Myometrial cell (primary cell): ENCODE measurements around the gene ATP5F1D. TPM values are rescaled to one million over a fixed set of nuclear protein-coding genes. Genes with fewer than 3 reads are reported as not detected.

Experiments
- total RNA-seq: library from RNA; depleted of rRNA; stranded (reverse); fragments of >200 nt; gene quantifications from 2 replicates; pipeline ENCODE4 v1.2.3, GENCODE V29; 2015

The ATP5F1D gene
- 63.1 and 89.1 TPM in 2 replicates for total RNA-seq

DNA sequence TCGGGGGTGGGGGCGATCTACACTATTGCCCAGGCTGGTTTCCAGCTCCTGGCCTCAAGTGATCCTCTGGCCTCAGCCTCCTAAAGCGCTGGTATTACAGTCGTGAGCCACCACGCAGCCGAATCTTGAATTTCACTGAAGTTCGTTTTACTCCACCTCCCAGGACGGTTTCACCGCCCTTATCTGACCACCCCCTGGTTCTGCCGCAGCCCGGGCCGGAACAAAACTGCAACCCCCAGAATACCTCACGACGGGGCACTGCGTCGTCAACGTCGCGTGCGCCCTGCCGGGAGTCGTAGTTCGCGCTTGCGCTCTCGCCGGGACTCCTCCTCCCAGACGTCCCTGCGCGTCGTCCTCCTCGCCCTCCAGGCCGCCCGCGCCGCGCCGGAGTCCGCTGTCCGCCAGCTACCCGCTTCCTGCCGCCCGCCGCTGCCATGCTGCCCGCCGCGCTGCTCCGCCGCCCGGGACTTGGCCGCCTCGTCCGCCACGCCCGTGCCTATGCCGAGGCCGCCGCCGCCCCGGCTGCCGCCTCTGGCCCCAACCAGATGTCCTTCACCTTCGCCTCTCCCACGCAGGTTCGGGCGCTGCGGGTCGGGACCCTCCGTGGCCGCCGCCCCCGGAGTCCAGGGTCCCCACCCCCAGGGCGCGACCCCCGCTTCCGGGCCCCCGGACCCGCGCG lies at the start of gene ATP5F1D:
Gene ATP5F1D (plus strand): TSS at position 335 of the 679 bp plus-strand sequence. CDS start 100 bp downstream, at position 435.

DNA sequence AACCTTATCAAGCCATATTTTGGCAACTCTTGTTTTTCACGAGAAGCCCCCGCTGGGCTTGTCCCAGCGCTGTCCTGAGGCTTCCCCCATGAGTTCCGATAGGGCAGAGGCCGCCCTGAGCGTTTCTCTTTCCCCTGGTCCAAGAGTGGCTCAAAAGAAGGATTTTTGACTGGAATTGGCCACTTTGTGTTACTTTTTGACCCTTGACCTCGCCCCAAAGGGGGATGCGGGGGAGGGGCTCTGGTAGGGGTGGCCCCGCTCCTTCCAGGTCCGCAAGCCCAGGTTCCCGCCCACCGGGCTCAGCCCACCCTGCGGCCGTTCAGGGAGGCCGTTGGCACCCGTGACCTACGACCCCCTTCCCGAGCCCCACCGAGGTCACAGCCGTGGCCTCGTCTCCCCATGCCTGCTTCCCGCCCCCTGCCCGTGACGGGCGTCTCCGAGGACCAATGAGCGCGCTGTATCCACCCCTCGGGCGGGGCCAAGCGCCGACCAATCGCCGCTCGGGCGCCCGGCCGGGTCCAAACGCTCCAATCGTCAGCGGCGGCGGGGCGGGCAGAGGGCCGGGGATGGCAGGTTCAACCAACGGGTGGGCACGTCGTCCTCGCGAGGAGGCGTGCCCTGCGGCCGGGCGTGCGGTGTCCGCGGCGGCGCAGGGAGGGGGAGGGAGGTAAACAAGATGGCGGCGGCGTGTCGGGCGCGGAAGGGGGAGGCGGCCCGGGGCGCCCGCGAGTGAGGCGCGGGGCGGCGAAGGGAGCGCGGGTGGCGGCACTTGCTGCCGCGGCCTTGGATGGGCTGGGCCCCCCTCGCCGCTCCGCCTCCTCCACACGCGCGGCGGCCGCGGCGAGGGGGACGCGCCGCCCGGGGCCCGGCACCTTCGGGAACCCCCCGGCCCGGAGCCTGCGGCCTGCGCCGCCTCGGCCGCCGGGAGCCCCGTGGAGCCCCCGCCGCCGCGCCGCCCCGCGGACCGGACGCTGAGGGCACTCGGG lies 36.1 kb upstream of the ATP5F1D start, which contains the start of gene STK11:
Gene STK11 (plus strand): TSS at position 665 of the 986 bp plus-strand sequence. CDS start 1,136 bp downstream, outside the sequence.

DNA sequence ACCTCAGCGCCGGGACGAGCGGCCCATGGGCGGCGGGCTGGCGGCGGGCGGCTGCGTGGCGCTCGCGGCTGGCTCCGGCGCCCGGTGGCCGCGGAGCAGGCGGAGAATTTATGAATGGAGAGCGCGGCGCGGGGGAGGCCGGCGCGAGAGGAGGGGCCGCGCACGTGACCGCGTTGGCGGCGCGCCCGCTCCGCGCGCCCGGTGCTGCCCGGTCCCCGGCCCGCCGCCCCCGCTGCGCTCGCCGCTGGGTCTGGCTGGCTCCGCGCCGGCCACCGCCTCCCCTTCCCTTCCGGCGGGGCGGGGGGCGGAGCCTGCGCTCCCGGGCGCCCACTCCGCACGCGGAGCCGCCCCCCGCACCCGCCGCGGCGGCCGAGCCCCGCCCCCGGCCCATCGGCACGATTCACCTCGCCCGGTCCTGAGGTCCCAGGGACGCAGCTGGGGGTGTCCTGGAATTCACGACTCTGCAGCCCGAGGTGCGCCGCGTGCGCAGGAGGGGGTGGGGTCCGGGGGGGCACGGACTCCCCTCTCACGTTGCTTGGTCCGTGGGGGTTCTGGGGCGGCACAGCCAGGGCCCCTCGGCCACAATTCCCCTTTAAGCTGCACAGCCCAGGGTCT lies 3.7 kb upstream of the ATP5F1D start, which contains the start of gene CBARP:
Gene CBARP (minus strand): TSS at position 252 of the 615 bp plus-strand sequence. CDS start 1,905 bp downstream, outside the sequence.

DNA sequence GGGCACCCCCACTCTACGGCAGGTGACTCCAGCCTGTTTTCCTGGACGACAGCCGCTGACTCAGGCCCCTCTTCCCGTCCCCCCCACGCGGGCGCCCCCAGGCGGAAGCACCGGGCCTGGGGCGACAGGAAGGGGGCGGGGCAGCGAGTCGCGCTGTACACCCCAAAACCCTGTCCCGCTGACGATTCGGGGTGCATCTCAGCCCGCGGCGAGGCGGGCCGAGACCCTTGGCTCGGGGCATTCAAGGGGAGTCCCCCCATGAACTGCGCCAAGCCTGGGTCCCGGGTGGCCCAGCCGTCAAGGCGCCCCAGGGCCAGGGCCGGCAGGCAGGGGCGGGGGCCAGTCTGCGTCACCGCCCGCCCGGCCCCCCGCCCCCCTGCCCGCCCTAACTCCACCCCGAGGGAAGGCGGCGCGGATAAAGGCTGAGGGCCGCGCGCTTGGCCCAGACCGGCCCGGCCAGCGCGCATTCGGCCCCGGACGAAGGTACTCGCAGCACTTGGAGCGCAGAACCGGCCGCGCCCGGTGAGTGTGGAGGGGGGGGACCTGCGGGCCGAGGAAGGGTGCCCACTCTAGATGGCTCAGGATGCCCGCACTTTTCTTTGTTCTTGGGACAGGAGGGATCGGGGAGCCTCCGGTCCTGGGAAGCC lies 6.7 kb downstream of the ATP5F1D start, which contains the start of gene MIDN:
Gene MIDN (plus strand): TSS at position 445 of the 647 bp plus-strand sequence. CDS start 1,714 bp downstream, outside the sequence.

GRCh38 chr19:1269065-1269477 lies 27.5 kb downstream of the ATP5F1D start, which contains the start of gene CIRBP:
Gene CIRBP, plus strand, starts transcription at chr19:1269332. Its CDS starts 1,602 bp downstream, at chr19:1270934.

GRCh38 chr19:1275260-1275975 lies 33.9 kb downstream of the ATP5F1D start, which contains the start of gene FAM174C:
Gene FAM174C, plus strand, starts transcription at chr19:1275530. Its CDS starts 20 bp downstream, at chr19:1275550.

DNA sequence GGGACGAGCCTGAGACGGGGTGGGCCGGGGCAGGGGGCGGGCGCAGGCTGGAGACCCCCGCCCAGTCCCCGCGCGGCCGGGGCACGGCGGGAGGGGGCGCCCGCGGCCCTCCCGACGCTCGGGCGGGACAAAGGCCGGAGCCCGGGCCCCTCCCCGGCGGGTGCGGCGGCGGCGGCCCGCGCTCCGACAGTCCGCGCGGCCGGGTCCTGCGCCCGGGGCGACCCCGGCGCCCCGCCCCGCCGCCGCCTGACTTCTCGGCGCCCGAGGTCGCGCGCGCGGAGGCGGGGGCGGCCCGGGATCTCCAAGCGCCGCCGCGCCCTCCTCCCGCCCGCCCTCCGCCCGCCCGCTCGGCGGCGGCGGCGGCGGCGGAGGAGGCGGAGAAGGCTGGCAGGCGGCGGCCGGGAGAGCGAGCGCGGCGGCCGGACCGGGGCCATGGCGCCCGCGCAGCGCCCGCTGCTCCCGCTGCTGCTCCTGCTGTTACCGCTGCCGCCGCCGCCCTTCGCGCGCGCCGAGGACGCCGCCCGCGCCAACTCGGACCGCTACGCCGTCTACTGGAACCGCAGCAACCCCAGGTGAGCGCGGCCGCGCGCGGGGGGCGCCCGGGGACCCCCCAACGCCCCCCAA lies 44.3 kb downstream of the ATP5F1D start, which contains the start of gene EFNA2:
Gene EFNA2 (plus strand): TSS at position 137 of the 624 bp plus-strand sequence. CDS start 296 bp downstream, at position 433.

Other genes starting within 250 kb of the ATP5F1D start
- 0.58 TPM in 1 of 2 replicates, not detected in the other for gene GRIN3B, start 241.3 kb upstream of the ATP5F1D start, total RNA-seq
- 175 and 210 TPM in 2 replicates for gene TMEM259, start 220.6 kb upstream of the ATP5F1D start, total RNA-seq
- gene RNU6-2, start 220.2 kb upstream of the ATP5F1D start, total RNA-seq: not detected in 2 replicates
- 299 and 306 TPM in 2 replicates for gene CNN2, start 215.1 kb upstream of the ATP5F1D start, total RNA-seq
- 2.3 and 5.3 TPM in 2 replicates for gene ABCA7, start 201.6 kb upstream of the ATP5F1D start, total RNA-seq
- 3.5 and 8.5 TPM in 2 replicates for gene ARHGAP45, start 174.6 kb upstream of the ATP5F1D start, total RNA-seq
- 360 and 361 TPM in 2 replicates for gene POLR2E, start 146.4 kb upstream of the ATP5F1D start, total RNA-seq
- gene GPX4, start 137.8 kb upstream of the ATP5F1D start, total RNA-seq: 478 TPM in 2 replicates
- gene SBNO2, start 67.5 kb upstream of the ATP5F1D start, total RNA-seq: 34.9 and 36.0 TPM in 2 replicates
- gene STK11, start 36.0 kb upstream of the ATP5F1D start, total RNA-seq: 75.2 and 81.2 TPM in 2 replicates
- gene CBARP, start 3.7 kb upstream of the ATP5F1D start, total RNA-seq: 3.0 and 7.2 TPM in 2 replicates
- 6.2 and 9.5 TPM in 2 replicates for gene MIDN, start 6.8 kb downstream of the ATP5F1D start, total RNA-seq
- 242 and 292 TPM in 2 replicates for gene CIRBP, start 27.6 kb downstream of the ATP5F1D start, total RNA-seq
- gene FAM174C, start 33.8 kb downstream of the ATP5F1D start, total RNA-seq: 37.2 and 77.3 TPM in 2 replicates
- not detected in 2 replicates for gene EFNA2, start 44.1 kb downstream of the ATP5F1D start, total RNA-seq
- 171 and 174 TPM in 2 replicates for gene NDUFS7, start 142.2 kb downstream of the ATP5F1D start, total RNA-seq
- 30.0 and 34.0 TPM in 2 replicates for gene GAMT, start 159.8 kb downstream of the ATP5F1D start, total RNA-seq
- 96.9 and 103 TPM in 2 replicates for gene DAZAP1, start 165.8 kb downstream of the ATP5F1D start, total RNA-seq
- 2,537 and 3,021 TPM in 2 replicates for gene RPS15, start 196.6 kb downstream of the ATP5F1D start, total RNA-seq
- gene APC2, start 208.4 kb downstream of the ATP5F1D start, total RNA-seq: not detected in 2 replicates
- gene C19orf25, start 237.5 kb downstream of the ATP5F1D start, total RNA-seq: 36.0 and 47.6 TPM in 2 replicates
- gene PCSK4, start 248.6 kb downstream of the ATP5F1D start, total RNA-seq: 0.58 and 1.6 TPM in 2 replicates
- gene REEP6, start 249.4 kb downstream of the ATP5F1D start, total RNA-seq: 4.0 and 8.2 TPM in 2 replicates